AG04449 (cell line): ENCODE measurements around the gene KIAA1958.

Source experiments
- CTCF ChIA-PET: fragments of 350-600 bp; formaldehyde crosslinking; extraction: SDS; loops from one replicate; lab custom pipeline; 2021; ENCODE audit warnings: antibody characterized with exemption; lab: Yijun Ruan, JAX
- POLR2A ChIA-PET: fragments of 400-600, 350-600 bp; formaldehyde crosslinking; extraction: SDS; loops from one replicate; lab custom pipeline; 2020; ENCODE audit warnings: antibody characterized with exemption, inconsistent platforms; lab: Yijun Ruan, JAX
- DNase-seq: peaks from one replicate; pipeline ENCODE4 v3.0.0-alpha.2; 2010; ENCODE audit warnings: low read depth, low spot score
- H3K4me3 ChIP-seq: 2 replicates; pipeline ENCODE4 v1.5.1; 2011; ENCODE audit warnings: low read depth, mild to moderate bottlenecking, control low read depth, low read length
- CTCF ChIP-seq: IDR thresholded peaks from one replicate; pipeline ENCODE4 v1.5.1; 2011; ENCODE audit warnings: mild to moderate bottlenecking, moderate library complexity, low read length, control low read depth, inconsistent platforms; ENCODE audit not compliant: insufficient read depth; ENCODE audit errors: missing control alignments

The KIAA1958 gene

GRCh38 chr9:112501287-112501686, 14.7 kb downstream of the KIAA1958 start:
- H3K4me3 ChIP-seq = no peak overlapping the region
- DNase-seq = no peak
- POLR2A ChIA-PET = no interaction called here
- no peak for TF ChIP-seq CTCF
- CTCF ChIA-PET = no interaction called here

DNA sequence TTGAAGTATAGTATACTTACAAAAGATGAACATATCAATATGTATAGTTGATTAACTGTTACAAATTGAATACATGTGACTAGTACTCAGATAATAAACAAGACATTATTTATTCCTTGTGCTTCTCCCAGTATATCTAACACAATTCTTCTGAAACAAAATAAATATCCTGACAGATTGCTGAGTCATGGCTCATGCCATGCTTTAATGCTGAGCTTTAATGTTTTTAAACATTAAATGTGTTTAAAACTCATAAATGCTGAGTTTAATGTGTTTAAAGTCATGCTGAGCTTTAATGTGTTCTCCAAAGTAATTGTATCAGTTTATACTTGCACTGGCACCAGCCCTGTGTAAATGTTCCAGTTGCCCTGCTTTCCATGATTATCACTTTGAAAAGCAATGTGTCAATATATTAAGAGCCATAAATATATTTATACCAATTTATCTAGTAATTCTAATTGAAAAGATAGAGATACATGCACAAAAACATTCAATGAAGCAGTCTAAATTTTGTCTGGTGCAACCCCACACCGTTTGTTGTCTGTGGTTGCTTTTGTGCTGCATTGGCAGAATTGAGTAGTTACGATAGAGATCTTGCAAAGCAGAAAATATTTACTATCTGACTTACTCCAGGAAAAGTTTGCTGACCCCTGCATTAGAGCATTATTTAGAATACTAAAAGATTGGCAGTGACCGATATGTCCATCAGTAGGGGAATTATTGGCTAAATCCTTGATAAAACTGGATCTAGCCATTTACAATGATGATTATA, 15.7 kb downstream of the KIAA1958 start:
- no peak for TF ChIP-seq CTCF
- POLR2A ChIA-PET = no interaction called here
- CTCF ChIA-PET = no interaction called here
- no peak overlapping the region for H3K4me3 ChIP-seq
- no peak for DNase-seq

DNA sequence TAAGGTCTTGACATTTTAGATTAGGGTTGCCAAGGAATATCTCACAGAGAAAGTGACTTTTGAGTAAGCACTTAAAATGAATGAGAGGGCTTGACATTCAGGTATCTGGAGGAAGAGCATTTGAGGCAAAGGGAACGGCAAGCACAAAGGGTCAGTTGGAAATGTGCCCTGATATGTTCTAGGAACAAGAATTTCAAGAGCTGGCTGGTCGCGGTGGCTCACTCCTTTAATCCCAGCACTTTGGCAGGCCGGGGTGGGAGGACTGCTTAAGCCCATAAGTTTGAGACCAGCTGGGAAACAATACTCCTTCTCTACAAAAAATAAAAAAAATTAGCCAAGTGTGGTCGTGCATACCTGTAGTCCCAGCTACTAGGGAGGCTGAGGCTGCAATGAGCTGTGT, 16.5 kb downstream of the KIAA1958 start:
- no peak overlapping the region for H3K4me3 ChIP-seq
- POLR2A ChIA-PET = no interaction called here
- CTCF ChIA-PET = no interaction called here
- no peak for TF ChIP-seq CTCF
- no peak for DNase-seq

DNA sequence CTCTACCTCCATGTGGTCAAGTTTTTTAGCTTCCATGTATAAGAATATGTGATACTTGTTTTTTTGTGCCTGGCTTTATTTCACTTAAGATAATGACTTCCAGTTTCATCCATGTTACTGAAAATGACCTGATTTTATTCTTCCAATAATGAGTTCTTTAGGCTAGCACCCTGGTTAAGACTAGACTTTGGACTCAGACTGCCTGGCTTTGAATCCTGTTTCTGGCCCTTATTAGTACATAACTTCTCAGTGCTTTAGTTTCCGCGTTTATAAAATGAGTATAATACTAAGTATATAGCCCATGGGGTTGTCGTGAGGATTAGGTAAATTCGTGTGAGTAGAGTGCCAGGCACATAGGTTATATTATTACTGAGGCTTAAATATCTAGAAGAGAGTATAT, 18.5 kb downstream of the KIAA1958 start:
- CTCF ChIA-PET = interaction anchor here (0.9 to 1.0 kb wide), 3 partner anchors 14 to 407 kb away, joined by 3 read pairs; no protein-coding TSS in a partner anchor
- H3K4me3 ChIP-seq = no peak overlapping the region
- no peak for TF ChIP-seq CTCF
- DNase-seq = no peak
- POLR2A ChIA-PET = no interaction called here

DNA sequence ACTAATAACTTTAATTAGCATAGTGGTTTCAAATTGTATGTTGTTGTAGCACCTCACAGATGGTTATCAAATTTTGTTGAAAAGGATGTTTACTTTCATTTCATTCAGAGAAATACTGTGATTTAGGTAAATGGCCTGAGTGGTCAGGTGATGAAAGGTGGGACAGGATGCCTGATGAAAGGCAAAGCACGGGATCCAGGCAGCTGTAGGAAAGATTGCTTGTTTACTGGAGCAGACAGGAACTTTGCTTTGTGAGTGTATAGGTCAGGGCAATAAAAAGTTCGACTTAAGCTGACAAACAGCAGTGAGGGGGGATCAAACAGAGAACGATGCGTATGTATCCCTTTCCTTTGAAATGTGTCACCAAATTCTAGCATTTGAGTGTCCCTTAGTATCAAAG, 19.0 kb downstream of the KIAA1958 start:
- POLR2A ChIA-PET = no interaction called here
- TF ChIP-seq CTCF = no peak
- H3K4me3 ChIP-seq = no peak overlapping the region
- CTCF ChIA-PET = interaction anchor here (0.9 to 1.0 kb wide), 3 partner anchors 14 to 408 kb away, joined by 3 read pairs; no protein-coding TSS in a partner anchor
- no peak for DNase-seq

DNA sequence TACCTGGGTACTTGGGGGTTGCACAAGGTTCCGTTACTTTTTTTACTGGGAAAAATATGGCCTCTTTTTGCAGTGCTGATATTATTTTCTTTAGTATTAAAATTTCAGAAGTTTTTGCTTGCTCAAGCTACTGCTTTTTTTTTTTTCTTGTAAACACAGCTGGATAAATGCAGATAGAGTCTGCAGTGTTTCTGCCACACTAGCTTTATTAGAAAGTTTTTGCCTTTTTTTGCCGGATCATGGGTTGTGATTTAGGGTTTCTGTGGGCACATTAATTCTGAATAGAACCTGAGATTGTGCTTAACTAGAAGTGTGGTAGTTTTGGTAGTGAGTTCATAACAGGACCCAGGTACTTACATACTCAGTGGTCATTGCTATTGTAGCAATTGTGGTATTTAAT, 19.9 kb downstream of the KIAA1958 start:
- POLR2A ChIA-PET = no interaction called here
- no peak for TF ChIP-seq CTCF
- no peak overlapping the region for H3K4me3 ChIP-seq
- no peak for DNase-seq
- CTCF ChIA-PET = no interaction called here
